HFFc6 (cell line): ENCODE data around the gene C4orf50. TPM values are rescaled to one million over a fixed set of nuclear protein-coding genes. Genes with fewer than 3 reads are reported as not detected.

Experiments
- DNase-seq: peaks from one replicate; pipeline ENCODE4 v3.0.0-alpha.2; 2018
- H3K27ac Mint-ChIP-seq: 2 replicates; pipeline ENCODE4 v1.8.0; 2020; ENCODE audit warnings: mild to moderate bottlenecking, mixed read lengths
- H3K27me3 Mint-ChIP-seq: 2 replicates; pipeline ENCODE4 v1.8.0; 2021; ENCODE audit warnings: mild to moderate bottlenecking, moderate library complexity, mixed read lengths; ENCODE audit not compliant: insufficient read depth
- H3K36me3 Mint-ChIP-seq: 2 replicates; pipeline ENCODE4 v1.8.0; 2021; ENCODE audit warnings: low read depth, mixed read lengths
- H3K4me1 Mint-ChIP-seq: 2 replicates; pipeline ENCODE4 v1.8.0; 2020; ENCODE audit warnings: low read depth, mixed read lengths
- H3K4me3 Mint-ChIP-seq: 2 replicates; pipeline ENCODE4 v1.8.0; 2020; ENCODE audit warnings: mild to moderate bottlenecking, moderate library complexity, mixed read lengths
- H3K9me3 Mint-ChIP-seq: 2 replicates; pipeline ENCODE4 v1.8.0; 2020; ENCODE audit warnings: mild to moderate bottlenecking, mixed read lengths
- CTCF ChIP-seq: fragments of 200-600 bp; sonication (generic); IDR thresholded peaks from 2 replicates; pipeline ENCODE4 v1.5.0; 2021; ENCODE audit warnings: antibody characterized with exemption, mild to moderate bottlenecking
- total RNA-seq, 6 experiments: library from RNA; stranded (reverse); fragmentation: NEBNext Ultra II Directional; extraction: Animal tissue kit (Norgen Biotek cat#: 25700); gene quantifications; 2 replicates in 1 of 6; 3 replicates in 5 of 6; pipeline ENCODE4 v1.2.3, GENCODE V29; 2021

C4orf50 gene
- total RNA-seq, 6 experiments from 2014 or later, result not detected

DNA sequence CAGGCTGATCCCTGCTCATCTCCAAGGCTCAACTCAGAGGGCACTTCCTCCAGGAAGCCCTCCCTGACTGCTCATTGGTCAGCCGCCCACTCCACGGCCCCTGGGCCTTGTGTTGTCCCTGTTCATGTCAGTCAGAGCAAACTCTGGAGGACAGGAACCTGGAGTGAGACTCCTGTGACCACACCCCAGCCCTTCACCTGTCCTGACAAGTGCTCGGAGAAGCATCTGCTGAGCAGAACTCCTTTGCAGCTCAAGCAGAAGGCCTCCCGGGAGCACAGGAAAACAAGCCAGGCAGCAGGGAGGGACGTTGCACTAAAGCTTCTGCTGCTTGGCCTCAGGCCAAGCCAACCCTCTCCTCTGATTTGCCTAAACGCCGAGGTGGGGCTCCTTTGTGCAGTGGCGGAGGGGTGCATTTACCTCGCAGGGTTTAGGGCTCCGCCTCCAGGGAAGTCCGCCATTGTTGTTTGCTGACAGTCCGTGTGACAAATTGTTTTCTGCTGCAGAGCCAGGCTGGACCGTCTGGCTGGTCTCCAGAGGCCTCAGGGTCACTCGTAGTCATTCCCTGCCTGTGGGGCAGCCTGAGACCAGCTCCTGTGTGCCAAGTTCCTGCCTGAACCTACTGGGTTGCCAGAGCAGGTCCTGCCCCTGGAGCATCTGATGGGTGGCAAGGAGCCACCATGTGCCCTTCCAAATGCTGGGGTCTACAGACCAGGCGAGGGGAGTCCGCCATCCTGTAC, 61.8 kb downstream of the C4orf50 start:
- Mint-ChIP-seq H3K4me1 (no peaks in the 10 kb centered on the region), H3K27me3 (peaks cover 1% of the 10 kb centered on the region; the same call in 1 of the 2 replicates), H3K36me3 (no peaks in the 10 kb centered on the region), H3K9me3 (peaks cover 22% of the 10 kb centered on the region; the same call in 1 of the 2 replicates), H3K27ac (no peak overlapping the region), H3K4me3 (no peak overlapping the region)
- TF ChIP-seq CTCF, result no peak
- DNase-seq, result no peak

DNA sequence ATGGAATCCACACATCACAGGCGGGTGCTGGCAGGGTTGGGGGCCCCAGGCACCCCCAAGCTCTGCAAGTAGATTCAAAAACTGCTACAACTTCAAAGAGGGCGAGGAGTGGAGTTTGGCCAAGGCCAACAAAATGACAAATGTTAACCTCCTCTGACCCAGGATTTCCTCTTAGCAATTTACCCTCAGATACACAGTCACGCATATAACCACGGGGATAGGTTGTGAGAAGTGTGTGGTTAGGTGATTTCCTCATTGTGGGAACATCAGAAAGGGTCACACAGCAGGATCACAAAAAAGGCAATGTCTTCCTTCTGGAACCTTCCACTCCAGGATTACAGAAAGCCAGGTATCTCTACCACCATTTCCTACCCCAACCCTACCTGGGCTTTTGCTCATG, 62.4 kb downstream of the C4orf50 start:
- Mint-ChIP-seq H3K27me3 (peaks cover 2% of the 10 kb centered on the region; the same call in 1 of the 2 replicates), H3K27ac (no peak overlapping the region), H3K4me1 (no peaks in the 10 kb centered on the region), H3K4me3 (no peak overlapping the region), H3K36me3 (no peaks in the 10 kb centered on the region), H3K9me3 (peaks cover 22% of the 10 kb centered on the region; the same call in 1 of the 2 replicates)
- no peak for DNase-seq
- TF ChIP-seq CTCF, result no peak

- H3K9me3 Mint-ChIP-seq, result peaks cover 27% of the 10 kb centered on the region
- no peak for DNase-seq
- TF ChIP-seq CTCF, result no peak
- H3K4me3 Mint-ChIP-seq, result no peak overlapping the region
- no peaks in the 10 kb centered on the region for H3K4me1 Mint-ChIP-seq
- H3K27ac Mint-ChIP-seq, result no peak overlapping the region
- peaks cover 2% of the 10 kb centered on the region; the same call in 1 of the 2 replicates for H3K27me3 Mint-ChIP-seq
- H3K36me3 Mint-ChIP-seq, result no peaks in the 10 kb centered on the region
These were observed 62.9 kb downstream of the C4orf50 start for GRCh38 chr4:5955201-5955821.

DNA sequence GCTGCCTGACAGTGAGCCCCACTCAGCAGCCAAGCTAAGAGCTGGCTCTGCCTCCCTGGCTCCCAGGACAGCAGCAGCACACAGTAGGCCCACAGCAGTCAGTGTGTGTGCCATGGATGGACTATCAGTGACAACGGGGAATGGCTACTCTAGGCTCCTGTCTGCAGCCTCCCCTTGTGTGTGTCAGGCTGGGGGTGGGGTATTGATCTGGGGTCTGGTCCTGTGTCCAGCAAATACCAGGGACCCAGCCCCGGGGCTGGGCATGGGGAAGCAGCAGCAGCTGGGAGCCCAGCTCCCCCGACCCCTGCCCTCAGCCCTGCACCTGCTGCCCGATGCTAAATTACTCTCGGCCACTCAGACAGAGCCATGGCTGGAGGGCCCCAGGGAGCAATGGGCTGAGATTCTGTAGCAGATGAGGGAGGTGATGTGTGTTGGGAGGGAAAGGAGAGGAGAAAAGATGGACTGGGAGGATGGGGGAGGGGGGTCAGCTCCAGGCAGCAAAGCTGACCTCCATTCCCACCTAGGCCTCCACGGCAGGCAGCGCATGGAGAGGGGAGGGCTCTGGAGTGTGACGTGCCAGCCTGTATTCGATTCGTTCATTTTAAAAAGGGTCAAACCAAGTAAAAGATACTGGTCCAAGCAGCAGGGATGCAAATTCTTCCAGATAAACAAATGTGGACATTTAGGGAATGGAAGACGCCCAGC, 64.0 kb downstream of the C4orf50 start:
- no peak for DNase-seq
- H3K36me3 Mint-ChIP-seq, result no peaks in the 10 kb centered on the region
- H3K27ac Mint-ChIP-seq, result no peak overlapping the region
- H3K9me3 Mint-ChIP-seq, result peaks cover 28% of the 10 kb centered on the region
- no peak overlapping the region for H3K4me3 Mint-ChIP-seq
- no peak for TF ChIP-seq CTCF
- peaks cover 2% of the 10 kb centered on the region; the same call in 1 of the 2 replicates for H3K27me3 Mint-ChIP-seq
- H3K4me1 Mint-ChIP-seq, result no peaks in the 10 kb centered on the region

- TF ChIP-seq CTCF, result no peak
- Mint-ChIP-seq H3K4me3 (no peak overlapping the region), H3K36me3 (no peaks in the 10 kb centered on the region), H3K4me1 (no peaks in the 10 kb centered on the region), H3K9me3 (peaks cover 32% of the 10 kb centered on the region), H3K27ac (no peak overlapping the region), H3K27me3 (peaks cover 1% of the 10 kb centered on the region; the same call in 1 of the 2 replicates)
- no peak for DNase-seq
These were observed 65.0 kb downstream of the C4orf50 start for GRCh38 chr4:5952975-5953951.
